Large intestine (tissue), 3 donors: ENCODE data around the gene DAG1. TPM values are rescaled to one million over a fixed set of nuclear protein-coding genes. Genes with fewer than 3 reads are reported as not detected.
A peak's percentile ranks its signal among the peaks of the same experiment; 100 is the strongest.

Source experiments
- DNase-seq, 2 donors: peaks; one replicate each; pipeline versions ENCODE4 v3.0.0 to v3.0.0-alpha.2; 2013
- H3K27ac ChIP-seq: one replicate; pipeline ENCODE4 v1.5.1; 2013; ENCODE audit warnings: low read length
- H3K27me3 ChIP-seq: 2 replicates; pipeline ENCODE4 v1.6.1; 2013; ENCODE audit warnings: low read length; ENCODE audit not compliant: control insufficient read depth, insufficient read depth
- H3K36me3 ChIP-seq: 2 replicates; pipeline ENCODE4 v1.6.1; 2013; ENCODE audit warnings: low read length; ENCODE audit not compliant: control insufficient read depth, insufficient read depth
- H3K4me1 ChIP-seq: one replicate; pipeline ENCODE4 v1.6.1; 2013; ENCODE audit warnings: low read length; ENCODE audit not compliant: control insufficient read depth, insufficient read depth
- H3K4me3 ChIP-seq: one replicate; pipeline ENCODE4 v1.5.1; 2013; ENCODE audit warnings: low read length
- H3K9me3 ChIP-seq: one replicate; pipeline ENCODE4 v1.6.1; 2013; ENCODE audit warnings: mild to moderate bottlenecking, low read depth, low read length, moderate library complexity; ENCODE audit not compliant: control insufficient read depth
- WGBS: methylation state at CpG from one replicate; pipeline ENCODE4 v1.1.5; 2013; ENCODE audit warnings: low lambda C conversion rate; ENCODE audit not compliant: insufficient coverage; 5-methylcytosine and 5-hydroxymethylcytosine counted together
- polyA plus RNA-seq: library from polyadenylated mRNA; unstranded; fragments of 120-200 nt; gene quantifications from one replicate; pipeline ENCODE4 v1.2.1, GENCODE V29; 2013

The DAG1 gene
- polyA plus RNA-seq, 1 donor = 41.7 TPM

- no peak for DNase-seq
These were observed 83.2 kb downstream of the DAG1 start for GRCh38 chr3:49553324-49553691.

DNA sequence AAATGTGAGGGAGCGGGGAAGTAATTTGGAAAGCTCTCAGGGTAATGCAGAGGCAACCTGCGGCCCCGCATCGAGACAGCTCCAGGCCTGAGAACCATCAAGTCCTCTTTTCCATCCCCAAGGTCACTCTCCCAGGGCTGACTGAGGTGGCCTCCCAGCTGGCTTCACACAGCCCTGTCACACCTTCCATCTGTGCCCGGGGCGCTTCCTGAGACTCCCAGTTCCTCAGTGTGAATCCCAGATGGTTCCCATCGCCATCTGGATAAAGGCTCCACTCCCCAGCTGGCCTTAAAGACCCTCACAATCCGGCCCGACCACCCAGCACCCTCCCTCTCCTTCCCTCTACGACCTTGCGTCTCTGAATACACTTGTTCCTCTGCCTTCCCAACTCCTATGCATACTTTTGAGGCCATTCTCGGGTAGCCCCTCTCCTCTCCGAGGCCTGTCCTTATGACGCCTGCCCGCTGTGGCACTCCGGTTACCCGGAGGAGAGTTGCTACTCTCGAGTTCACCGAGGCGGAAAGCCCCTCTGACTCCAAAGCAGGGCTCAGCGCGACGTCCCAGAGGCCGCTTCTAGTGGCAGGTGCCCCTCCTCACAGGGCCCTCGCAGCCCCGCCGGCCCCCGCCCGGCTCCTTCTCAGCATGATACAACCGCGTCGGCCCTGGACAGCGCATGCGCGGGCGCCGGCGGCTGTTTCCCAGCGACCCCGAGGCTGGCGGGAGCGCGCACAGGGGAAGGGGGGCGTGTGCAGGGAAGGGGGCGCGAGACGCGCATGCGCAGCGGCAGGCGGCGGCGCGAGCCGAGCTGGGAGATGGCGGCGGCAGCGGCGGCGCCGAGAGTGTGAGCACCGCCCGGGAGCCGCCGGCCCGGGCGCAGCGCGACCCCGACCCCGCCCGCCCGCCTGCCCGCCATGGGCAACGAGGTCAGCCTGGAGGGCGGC lies 83.9 kb downstream of the DAG1 start, which contains the start of gene BSN:
Gene BSN (plus strand): TSS at position 786 of the 941 bp plus-strand sequence. CDS start 126 bp downstream, at position 912.
- peak within 1 kb of the TSS; percentile 40 for H3K27ac ChIP-seq

More at GRCh38 chr3:49553324-49553691, 83.2 kb downstream of the DAG1 start:
- peaks cover 25% of the 10 kb centered on the region for H3K27me3 ChIP-seq
- H3K9me3 ChIP-seq = no peaks in the 10 kb centered on the region
- H3K4me3 ChIP-seq = no peak overlapping the region
- WGBS = no CpG with 5 or more reads among the region's 8 CpGs
- no peaks in the 10 kb centered on the region for H3K36me3 ChIP-seq
- no peak overlapping the region for H3K27ac ChIP-seq
- peaks cover 15% of the 10 kb centered on the region for H3K4me1 ChIP-seq

DNA sequence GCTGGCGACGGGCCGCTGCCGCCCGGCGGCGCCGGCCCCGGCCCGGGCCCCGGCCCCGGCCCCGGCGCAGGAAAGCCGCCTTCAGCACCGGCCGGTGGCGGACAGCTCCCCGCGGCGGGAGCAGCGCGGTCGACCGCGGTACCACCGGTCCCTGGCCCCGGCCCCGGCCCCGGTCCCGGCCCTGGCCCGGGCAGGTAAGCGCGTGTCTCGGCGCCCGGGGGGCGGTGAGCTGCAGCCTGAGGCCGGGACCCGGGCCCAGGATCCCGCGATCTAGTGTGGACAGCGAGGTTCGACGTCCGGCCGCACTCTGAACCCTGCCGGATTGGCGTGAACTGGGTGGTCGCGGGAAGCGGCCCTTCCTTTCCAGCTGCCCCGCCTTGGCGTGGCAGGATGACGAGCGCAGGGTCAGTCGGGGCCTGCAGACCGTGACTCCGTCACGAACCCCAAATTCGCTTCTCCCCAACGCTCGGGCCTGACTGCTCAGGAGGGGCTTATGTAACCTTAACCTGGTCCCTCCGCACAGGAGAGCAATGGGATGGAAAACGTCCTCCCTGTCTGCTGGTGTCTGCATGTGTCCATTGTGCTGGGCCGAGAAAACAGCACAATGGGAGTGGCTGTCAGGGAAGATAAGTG lies 84.7 kb downstream of the DAG1 start:
- peak overlapping the region; percentile 40 for H3K4me3 ChIP-seq
- H3K4me1 ChIP-seq = peaks cover 15% of the 10 kb centered on the region
- H3K27me3 ChIP-seq = peaks cover 26% of the 10 kb centered on the region
- no CpG with 5 or more reads among the region's 66 CpGs for WGBS
- no peaks in the 10 kb centered on the region for H3K36me3 ChIP-seq
- H3K27ac ChIP-seq = no peak overlapping the region
- DNase-seq = no peak
- no peaks in the 10 kb centered on the region for H3K9me3 ChIP-seq

More for the DNA sequence above, 83.9 kb downstream of the DAG1 start, which contains the start of gene BSN:
- Histone ChIP-seq H3K36me3 (no peaks in the 10 kb centered on the region), H3K4me3 (peak within 1 kb of the TSS; percentile 74), H3K4me1 (peaks cover 15% of the 10 kb centered on the region), H3K9me3 (no peaks in the 10 kb centered on the region), H3K27me3 (peaks cover 26% of the 10 kb centered on the region)
- no CpG with 5 or more reads among the region's 76 CpGs for WGBS
- DNase-seq = peak; percentile 89 to 92

DNA sequence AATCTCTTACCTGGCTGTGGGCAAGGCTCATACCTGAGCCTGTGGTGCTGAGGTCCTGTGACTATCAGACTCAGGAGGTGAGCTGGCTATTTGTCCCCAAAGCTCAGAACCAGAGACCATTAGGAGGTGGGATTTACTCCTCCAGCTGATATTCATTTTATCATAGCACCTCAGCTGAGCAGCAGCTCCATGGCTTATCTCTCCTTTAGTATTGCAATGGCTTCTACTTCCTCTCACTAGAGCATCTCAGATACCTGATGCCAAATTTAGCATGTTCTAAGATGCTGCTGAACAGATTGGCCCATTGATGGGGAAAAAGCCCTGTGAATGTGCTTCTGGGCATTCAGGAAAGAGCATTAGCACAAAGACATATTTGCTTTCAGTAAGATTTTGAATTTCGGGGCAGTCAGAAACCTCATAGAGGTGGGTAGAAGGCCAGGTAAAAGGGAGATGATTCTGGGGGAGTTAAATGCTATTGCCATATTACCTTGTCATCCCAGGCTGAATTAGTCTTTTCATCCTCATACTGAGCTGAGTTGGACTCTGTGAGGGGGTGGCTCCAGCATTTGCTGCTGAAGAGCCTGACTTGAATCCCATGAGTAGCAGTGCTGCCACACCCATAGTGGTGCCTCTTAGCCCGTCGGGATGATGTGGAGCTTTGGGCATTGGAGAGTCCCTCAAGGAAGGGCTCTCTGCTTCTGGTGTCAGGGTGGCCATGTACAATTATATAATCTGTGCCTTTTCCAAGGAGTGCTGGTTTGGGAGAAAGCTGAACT lies 86.6 kb downstream of the DAG1 start:
- peaks cover 26% of the 10 kb centered on the region for H3K27me3 ChIP-seq
- no peak overlapping the region for H3K4me3 ChIP-seq
- H3K9me3 ChIP-seq = no peaks in the 10 kb centered on the region
- H3K36me3 ChIP-seq = no peaks in the 10 kb centered on the region
- no peak for DNase-seq
- no CpG with 5 or more reads among the region's 3 CpGs for WGBS
- peaks cover 15% of the 10 kb centered on the region for H3K4me1 ChIP-seq
- H3K27ac ChIP-seq = no peak overlapping the region

GRCh38 chr3:49563040-49563578 lies 93.0 kb downstream of the DAG1 start:
- no CpG with 5 or more reads among the region's 4 CpGs for WGBS

GRCh38 chr3:49563766-49564165 lies 93.7 kb downstream of the DAG1 start:
- no peaks in the 10 kb centered on the region for H3K36me3 ChIP-seq
- no peak overlapping the region for H3K4me3 ChIP-seq
- no peak overlapping the region for H3K27ac ChIP-seq
- no peaks in the 10 kb centered on the region for H3K27me3 ChIP-seq
- no peak for DNase-seq
- H3K9me3 ChIP-seq = no peaks in the 10 kb centered on the region
- WGBS = no CpG with 5 or more reads among the region's 4 CpGs
- no peaks in the 10 kb centered on the region for H3K4me1 ChIP-seq

More at GRCh38 chr3:49563040-49563578, 93.0 kb downstream of the DAG1 start:
- H3K9me3 ChIP-seq = no peaks in the 10 kb centered on the region
- H3K27me3 ChIP-seq = peaks cover 2% of the 10 kb centered on the region
- no peaks in the 10 kb centered on the region for H3K36me3 ChIP-seq
- H3K27ac ChIP-seq = no peak overlapping the region
- no peaks in the 10 kb centered on the region for H3K4me1 ChIP-seq
- no peak overlapping the region for H3K4me3 ChIP-seq
- no peak for DNase-seq

DNA sequence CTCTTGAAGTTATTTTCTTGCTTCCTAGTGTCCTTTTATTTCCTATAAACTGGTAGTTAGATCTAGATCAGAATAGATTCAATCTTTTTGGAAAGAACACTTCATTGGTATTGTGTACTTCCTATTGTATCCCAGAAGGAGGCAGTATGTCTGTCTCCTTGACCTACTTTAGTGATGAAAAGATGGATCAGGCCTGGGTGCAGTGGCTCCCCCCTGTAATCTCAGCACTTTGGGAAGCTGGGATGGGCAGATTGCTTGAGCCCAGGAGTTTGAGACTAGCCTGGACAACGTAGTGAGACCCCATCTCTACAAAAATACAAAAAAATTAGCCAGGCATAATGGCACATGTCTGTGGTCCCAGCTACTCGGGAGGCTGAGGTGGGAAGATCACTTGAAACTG lies 96.2 kb downstream of the DAG1 start:
- no peak for DNase-seq
- Histone ChIP-seq H3K4me1 (no peaks in the 10 kb centered on the region), H3K27ac (no peak overlapping the region), H3K9me3 (no peaks in the 10 kb centered on the region), H3K27me3 (no peaks in the 10 kb centered on the region), H3K36me3 (no peaks in the 10 kb centered on the region), H3K4me3 (no peak overlapping the region)
- no CpG with 5 or more reads among the region's 2 CpGs for WGBS

DNA sequence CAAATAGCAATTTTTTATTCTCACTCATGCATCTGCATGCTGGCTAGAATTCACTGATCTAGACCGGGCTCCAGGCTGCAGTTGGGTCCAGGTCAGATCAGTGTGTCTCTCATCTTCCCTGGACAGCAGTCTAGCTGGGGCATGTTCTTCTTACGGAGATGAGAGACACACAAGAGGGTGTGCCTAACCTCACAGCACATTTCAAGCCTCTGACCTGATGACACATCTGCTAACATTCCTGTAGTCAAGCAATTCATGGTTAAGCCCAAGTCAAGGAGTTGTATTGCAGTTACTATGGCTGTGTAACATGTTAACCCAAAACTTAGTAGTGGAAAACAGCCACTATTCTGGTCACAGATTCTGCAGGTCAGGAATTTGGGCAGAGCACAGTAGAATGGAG lies 97.3 kb downstream of the DAG1 start:
- Histone ChIP-seq H3K36me3 (no peaks in the 10 kb centered on the region), H3K4me3 (no peak overlapping the region), H3K9me3 (no peaks in the 10 kb centered on the region), H3K4me1 (no peaks in the 10 kb centered on the region), H3K27me3 (no peaks in the 10 kb centered on the region), H3K27ac (no peak overlapping the region)
- no CpG with 5 or more reads among the region's 2 CpGs for WGBS
- no peak for DNase-seq

GRCh38 chr3:49568965-49569364 lies 98.9 kb downstream of the DAG1 start:
- no peak overlapping the region for H3K27ac ChIP-seq
- H3K4me3 ChIP-seq = no peak overlapping the region
- no peaks in the 10 kb centered on the region for H3K36me3 ChIP-seq
- H3K9me3 ChIP-seq = no peaks in the 10 kb centered on the region
- H3K27me3 ChIP-seq = no peaks in the 10 kb centered on the region
- no peaks in the 10 kb centered on the region for H3K4me1 ChIP-seq
- DNase-seq = no peak
